GM23338 (cell line): ENCODE results near the gene DCDC1. TPM values are rescaled to one million over a fixed set of nuclear protein-coding genes. Genes with fewer than 3 reads are reported as not detected.

Experiments
- ATAC-seq: fragments of 200-7000 bp; cut with Tn5 transposase; 3 replicates; pipeline ENCODE4 v1.9.1; 2020
- DNase-seq: peaks from one replicate; pipeline ENCODE4 v3.0.0-alpha.2; 2015; ENCODE audit warnings: low spot score
- H2AFZ ChIP-seq: fragments of 200-600 bp; sonication (generic); 2 replicates; pipeline ENCODE4 v1.8.0; 2016; ENCODE audit warnings: antibody characterized with exemption, mild to moderate bottlenecking, moderate library complexity
- H3F3A ChIP-seq: fragments of 200-600 bp; sonication (generic); replicated peaks from 2 replicates; pipeline ENCODE4 v1.8.0; 2017; ENCODE audit warnings: antibody characterized with exemption, mixed run types, low read depth
- H3K27ac ChIP-seq: fragments of 200-600 bp; sonication (generic); 2 replicates; pipeline ENCODE4 v1.6.1; 2016; ENCODE audit warnings: low read depth
- H3K27me3 ChIP-seq: fragments of 200-600 bp; sonication (generic); 2 replicates; pipeline ENCODE4 v1.8.0; 2016; ENCODE audit warnings: mild to moderate bottlenecking, mixed run types, moderate library complexity; ENCODE audit not compliant: insufficient read depth
- H3K36me3 ChIP-seq: fragments of 200-600 bp; sonication (generic); 2 replicates; pipeline ENCODE4 v1.8.0; 2016; ENCODE audit warnings: mild to moderate bottlenecking; ENCODE audit not compliant: insufficient read depth
- H3K4me1 ChIP-seq: fragments of 200-600 bp; sonication (generic); 2 replicates; pipeline ENCODE4 v1.8.0; 2016; ENCODE audit warnings: mild to moderate bottlenecking, moderate library complexity; ENCODE audit not compliant: insufficient read depth
- H3K4me2 ChIP-seq: fragments of 200-600 bp; sonication (generic); 2 replicates; pipeline ENCODE4 v1.7.1; 2017; ENCODE audit warnings: mixed run types
- H3K4me3 ChIP-seq: fragments of 200-600 bp; sonication (generic); 2 replicates; pipeline ENCODE4 v1.6.1; 2016; ENCODE audit warnings: mixed run types
- H3K79me2 ChIP-seq: fragments of 200-600 bp; sonication (generic); replicated peaks from 2 replicates; pipeline ENCODE4 v1.8.0; 2017; ENCODE audit warnings: mild to moderate bottlenecking; ENCODE audit not compliant: insufficient read depth
- H3K9me2 ChIP-seq: fragments of 200-600 bp; sonication (generic); 2 replicates; pipeline ENCODE4 v1.8.0; 2017; ENCODE audit not compliant: insufficient read depth
- H4K20me1 ChIP-seq: fragments of 200-600 bp; sonication (generic); replicated peaks from 2 replicates; pipeline ENCODE4 v1.8.0; 2017; ENCODE audit warnings: mild to moderate bottlenecking; ENCODE audit not compliant: insufficient read depth
- H3K27ac Mint-ChIP-seq: 2 replicates; pipeline ENCODE4 v1.8.0; 2020; ENCODE audit warnings: inconsistent platforms, mild to moderate bottlenecking, moderate library complexity, mixed read lengths
- H3K27me3 Mint-ChIP-seq: 3 replicates; pipeline ENCODE4 v1.8.0; 2022; ENCODE audit warnings: low read depth, mild to moderate bottlenecking, moderate library complexity, mixed read lengths, inconsistent platforms; ENCODE audit not compliant: insufficient read depth, poor library complexity
- H3K36me3 Mint-ChIP-seq: 3 replicates; pipeline ENCODE4 v1.8.0; 2021; ENCODE audit warnings: low read depth, mild to moderate bottlenecking, inconsistent platforms, moderate library complexity, mixed read lengths
- H3K4me1 Mint-ChIP-seq: 3 replicates; pipeline ENCODE4 v1.8.0; 2020; ENCODE audit warnings: mild to moderate bottlenecking, inconsistent platforms, mixed read lengths
- H3K4me3 Mint-ChIP-seq: 3 replicates; pipeline ENCODE4 v1.8.0; 2021; ENCODE audit warnings: moderate library complexity, mild to moderate bottlenecking, inconsistent platforms, mixed read lengths
- H3K9me3 Mint-ChIP-seq: 3 replicates; pipeline ENCODE4 v1.8.0; 2020; ENCODE audit warnings: moderate library complexity, mild to moderate bottlenecking, inconsistent platforms, mixed read lengths
- CREB1 ChIP-seq: fragments of 250-450 bp; sonication (Bioruptor Pico); IDR thresholded peaks from 2 replicates; pipeline ENCODE4 v1.5.0; 2020; ENCODE audit warnings: low read depth, mild to moderate bottlenecking, moderate library complexity
- ETS1 ChIP-seq: IDR thresholded peaks from 2 replicates; pipeline ENCODE4 v1.6.1; 2016; ENCODE audit warnings: antibody characterized with exemption
- EZH2 ChIP-seq: fragments of 200-600 bp; sonication (generic); IDR thresholded peaks from one replicate; pipeline ENCODE4 v1.8.0; 2017; ENCODE audit warnings: antibody characterized with exemption, mild to moderate bottlenecking, low read depth; ENCODE audit not compliant: unreplicated experiment
- EZH2phosphoT487 ChIP-seq: fragments of 200-600 bp; sonication (generic); IDR thresholded peaks from one replicate; pipeline ENCODE4 v1.8.1; 2018; ENCODE audit warnings: antibody characterized with exemption; ENCODE audit not compliant: unreplicated experiment
- JUNB ChIP-seq: IDR thresholded peaks from one replicate; pipeline ENCODE4 v1.6.1; 2016; ENCODE audit warnings: antibody characterized with exemption; ENCODE audit not compliant: unreplicated experiment
- NANOG ChIP-seq: IDR thresholded peaks from 2 replicates; pipeline ENCODE4 v1.6.1; 2016; ENCODE audit warnings: antibody characterized with exemption, borderline replicate concordance
- POLR2AphosphoS5 ChIP-seq: IDR thresholded peaks from 2 replicates; pipeline ENCODE4 v1.6.1; 2016; ENCODE audit warnings: antibody characterized with exemption, low read depth
- REST ChIP-seq: IDR thresholded peaks from one replicate; pipeline ENCODE4 v1.6.1; 2018; ENCODE audit warnings: antibody characterized with exemption; ENCODE audit not compliant: unreplicated experiment
- STAT1 ChIP-seq: IDR thresholded peaks from one replicate; pipeline ENCODE4 v1.6.1; 2016; ENCODE audit warnings: antibody characterized with exemption; ENCODE audit not compliant: unreplicated experiment
- ZNF114 ChIP-seq: fragments of 250-450 bp; sonication (Bioruptor Pico); IDR thresholded peaks from 2 replicates; pipeline ENCODE4 v1.5.0; 2020; ENCODE audit warnings: mild to moderate bottlenecking, moderate library complexity
- ZNF331 ChIP-seq: fragments of 250-450 bp; sonication (Bioruptor Pico); IDR thresholded peaks from 2 replicates; pipeline ENCODE4 v1.5.0; 2020; ENCODE audit warnings: low read depth, mild to moderate bottlenecking, moderate library complexity
- polyA plus RNA-seq: library from polyadenylated mRNA; unstranded; fragments of >200 nt; fragmentation: Nextera tagmentation; extraction: Ambion mirVana; gene quantifications from 2 replicates; pipeline ENCODE4 v1.2.1, GENCODE V29; 2016
- total RNA-seq: library from RNA; depleted of rRNA; stranded (reverse); fragments of >200 nt; shearing (Covaris generic); gene quantifications from 2 replicates; pipeline ENCODE4 v1.2.3, GENCODE V29; 2014
- TF ChIP-seq, protein P1 (sequence below), 2 experiments: fragments of 200-600 bp in 1 of 2; sonication (generic) in 1 of 2; conservative IDR thresholded peaks; 2 replicates each; pipeline versions ENCODE4 v1.5.1 to v1.6.1; 2016 to 2017; ENCODE audit warnings: antibody characterized with exemption in 2 of 2, low read depth in 2 of 2, mild to moderate bottlenecking in 2 of 2, moderate library complexity in 1 of 2
- TF ChIP-seq, protein P2 (sequence below): fragments of 250-450 bp; sonication (Bioruptor Pico); IDR thresholded peaks from 2 replicates; pipeline ENCODE4 v1.5.0; 2020; ENCODE audit warnings: mild to moderate bottlenecking, moderate library complexity

The DCDC1 gene
- total and polyA plus RNA-seq, 2 experiments from 2014 or later: 0.56 to 0.58 TPM

DNA sequence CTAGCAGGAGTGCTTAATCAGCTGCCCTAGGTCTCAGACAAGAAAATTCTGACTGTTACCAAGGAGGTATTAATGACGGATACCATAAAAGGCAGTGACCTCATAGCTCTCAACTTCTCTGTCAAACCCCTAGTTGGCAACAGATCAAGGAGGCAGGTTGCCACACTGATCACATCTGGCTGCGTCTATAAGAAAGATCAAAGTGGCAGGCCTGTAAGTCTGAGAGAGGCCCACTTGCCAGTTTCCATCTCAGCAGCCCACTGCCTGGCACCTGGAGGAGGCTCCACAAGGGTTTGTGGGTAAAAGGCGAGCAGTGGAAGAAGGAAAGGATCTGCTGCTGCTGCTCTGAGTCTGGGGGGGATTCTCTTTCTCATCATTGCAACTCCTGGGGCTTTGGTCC lies 543.8 kb downstream of the DCDC1 start:
- Histone ChIP-seq H3K9me2 (peaks cover 5% of the 10 kb centered on the region; the same call in 1 of the 2 replicates), H3K4me1 (no peaks in the 10 kb centered on the region), H3K79me2 (no peaks in the 10 kb centered on the region), H3K27ac (no peak overlapping the region), H3F3A (no peaks in the 10 kb centered on the region), H2AFZ (no peak overlapping the region), H3K4me3 (no peak overlapping the region), H3K4me2 (no peak overlapping the region), H3K27me3 (no peaks in the 10 kb centered on the region), H4K20me1 (no peaks in the 10 kb centered on the region), H3K36me3 (no peaks in the 10 kb centered on the region)
- no peak for DNase-seq
- H3K36me3 Mint-ChIP-seq: no peaks in the 10 kb centered on the region
- ATAC-seq: no peak
- peaks cover 1% of the 10 kb centered on the region; the same call in 1 of the 3 replicates for H3K4me1 Mint-ChIP-seq
- H3K27me3 Mint-ChIP-seq: no peaks in the 10 kb centered on the region
- TF ChIP-seq, protein P1, sequence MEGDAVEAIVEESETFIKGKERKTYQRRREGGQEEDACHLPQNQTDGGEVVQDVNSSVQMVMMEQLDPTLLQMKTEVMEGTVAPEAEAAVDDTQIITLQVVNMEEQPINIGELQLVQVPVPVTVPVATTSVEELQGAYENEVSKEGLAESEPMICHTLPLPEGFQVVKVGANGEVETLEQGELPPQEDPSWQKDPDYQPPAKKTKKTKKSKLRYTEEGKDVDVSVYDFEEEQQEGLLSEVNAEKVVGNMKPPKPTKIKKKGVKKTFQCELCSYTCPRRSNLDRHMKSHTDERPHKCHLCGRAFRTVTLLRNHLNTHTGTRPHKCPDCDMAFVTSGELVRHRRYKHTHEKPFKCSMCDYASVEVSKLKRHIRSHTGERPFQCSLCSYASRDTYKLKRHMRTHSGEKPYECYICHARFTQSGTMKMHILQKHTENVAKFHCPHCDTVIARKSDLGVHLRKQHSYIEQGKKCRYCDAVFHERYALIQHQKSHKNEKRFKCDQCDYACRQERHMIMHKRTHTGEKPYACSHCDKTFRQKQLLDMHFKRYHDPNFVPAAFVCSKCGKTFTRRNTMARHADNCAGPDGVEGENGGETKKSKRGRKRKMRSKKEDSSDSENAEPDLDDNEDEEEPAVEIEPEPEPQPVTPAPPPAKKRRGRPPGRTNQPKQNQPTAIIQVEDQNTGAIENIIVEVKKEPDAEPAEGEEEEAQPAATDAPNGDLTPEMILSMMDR (conservative IDR thresholded peaks at IDR 0.05; ENCODE audit: low read depth in 2 of 2): no peak
- TF ChIP-seq EZH2 (no peak), JUNB (no peak), POLR2AphosphoS5 (no peak), REST (no peak), ETS1 (no peak), CREB1 (no peak), ZNF331 (no peak), EZH2phosphoT487 (no peak), STAT1 (no peak), NANOG (no peak), ZNF114 (CRISPR knock-in tag) (no peak)
- TF ChIP-seq, protein P2, sequence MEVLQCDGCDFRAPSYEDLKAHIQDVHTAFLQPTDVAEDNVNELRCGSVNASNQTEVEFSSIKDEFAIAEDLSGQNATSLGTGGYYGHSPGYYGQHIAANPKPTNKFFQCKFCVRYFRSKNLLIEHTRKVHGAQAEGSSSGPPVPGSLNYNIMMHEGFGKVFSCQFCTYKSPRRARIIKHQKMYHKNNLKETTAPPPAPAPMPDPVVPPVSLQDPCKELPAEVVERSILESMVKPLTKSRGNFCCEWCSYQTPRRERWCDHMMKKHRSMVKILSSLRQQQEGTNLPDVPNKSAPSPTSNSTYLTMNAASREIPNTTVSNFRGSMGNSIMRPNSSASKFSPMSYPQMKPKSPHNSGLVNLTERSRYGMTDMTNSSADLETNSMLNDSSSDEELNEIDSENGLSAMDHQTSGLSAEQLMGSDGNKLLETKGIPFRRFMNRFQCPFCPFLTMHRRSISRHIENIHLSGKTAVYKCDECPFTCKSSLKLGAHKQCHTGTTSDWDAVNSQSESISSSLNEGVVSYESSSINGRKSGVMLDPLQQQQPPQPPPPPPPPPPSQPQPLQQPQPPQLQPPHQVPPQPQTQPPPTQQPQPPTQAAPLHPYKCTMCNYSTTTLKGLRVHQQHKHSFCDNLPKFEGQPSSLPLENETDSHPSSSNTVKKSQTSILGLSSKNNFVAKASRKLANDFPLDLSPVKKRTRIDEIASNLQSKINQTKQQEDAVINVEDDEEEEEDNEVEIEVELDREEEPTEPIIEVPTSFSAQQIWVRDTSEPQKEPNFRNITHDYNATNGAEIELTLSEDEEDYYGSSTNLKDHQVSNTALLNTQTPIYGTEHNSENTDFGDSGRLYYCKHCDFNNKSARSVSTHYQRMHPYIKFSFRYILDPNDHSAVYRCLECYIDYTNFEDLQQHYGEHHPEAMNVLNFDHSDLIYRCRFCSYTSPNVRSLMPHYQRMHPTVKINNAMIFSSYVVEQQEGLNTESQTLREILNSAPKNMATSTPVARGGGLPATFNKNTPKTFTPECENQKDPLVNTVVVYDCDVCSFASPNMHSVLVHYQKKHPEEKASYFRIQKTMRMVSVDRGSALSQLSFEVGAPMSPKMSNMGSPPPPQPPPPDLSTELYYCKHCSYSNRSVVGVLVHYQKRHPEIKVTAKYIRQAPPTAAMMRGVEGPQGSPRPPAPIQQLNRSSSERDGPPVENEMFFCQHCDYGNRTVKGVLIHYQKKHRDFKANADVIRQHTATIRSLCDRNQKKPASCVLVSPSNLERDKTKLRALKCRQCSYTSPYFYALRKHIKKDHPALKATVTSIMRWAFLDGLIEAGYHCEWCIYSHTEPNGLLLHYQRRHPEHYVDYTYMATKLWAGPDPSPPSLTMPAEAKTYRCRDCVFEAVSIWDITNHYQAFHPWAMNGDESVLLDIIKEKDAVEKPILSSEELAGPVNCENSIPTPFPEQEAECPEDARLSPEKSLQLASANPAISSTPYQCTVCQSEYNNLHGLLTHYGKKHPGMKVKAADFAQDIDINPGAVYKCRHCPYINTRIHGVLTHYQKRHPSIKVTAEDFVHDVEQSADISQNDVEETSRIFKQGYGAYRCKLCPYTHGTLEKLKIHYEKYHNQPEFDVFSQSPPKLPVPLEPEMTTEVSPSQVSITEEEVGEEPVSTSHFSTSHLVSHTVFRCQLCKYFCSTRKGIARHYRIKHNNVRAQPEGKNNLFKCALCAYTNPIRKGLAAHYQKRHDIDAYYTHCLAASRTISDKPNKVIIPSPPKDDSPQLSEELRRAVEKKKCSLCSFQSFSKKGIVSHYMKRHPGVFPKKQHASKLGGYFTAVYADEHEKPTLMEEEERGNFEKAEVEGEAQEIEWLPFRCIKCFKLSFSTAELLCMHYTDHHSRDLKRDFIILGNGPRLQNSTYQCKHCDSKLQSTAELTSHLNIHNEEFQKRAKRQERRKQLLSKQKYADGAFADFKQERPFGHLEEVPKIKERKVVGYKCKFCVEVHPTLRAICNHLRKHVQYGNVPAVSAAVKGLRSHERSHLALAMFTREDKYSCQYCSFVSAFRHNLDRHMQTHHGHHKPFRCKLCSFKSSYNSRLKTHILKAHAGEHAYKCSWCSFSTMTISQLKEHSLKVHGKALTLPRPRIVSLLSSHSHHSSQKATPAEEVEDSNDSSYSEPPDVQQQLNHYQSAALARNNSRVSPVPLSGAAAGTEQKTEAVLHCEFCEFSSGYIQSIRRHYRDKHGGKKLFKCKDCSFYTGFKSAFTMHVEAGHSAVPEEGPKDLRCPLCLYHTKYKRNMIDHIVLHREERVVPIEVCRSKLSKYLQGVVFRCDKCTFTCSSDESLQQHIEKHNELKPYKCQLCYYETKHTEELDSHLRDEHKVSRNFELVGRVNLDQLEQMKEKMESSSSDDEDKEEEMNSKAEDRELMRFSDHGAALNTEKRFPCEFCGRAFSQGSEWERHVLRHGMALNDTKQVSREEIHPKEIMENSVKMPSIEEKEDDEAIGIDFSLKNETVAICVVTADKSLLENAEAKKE (CRISPR knock-in tag): no peak
- no peaks in the 10 kb centered on the region for H3K9me3 Mint-ChIP-seq
- H3K4me3 Mint-ChIP-seq: no peak overlapping the region
- no peak overlapping the region for H3K27ac Mint-ChIP-seq
